K562 (cell line): ENCODE measurements around the gene NLGN4Y. TPM values are rescaled to one million over a fixed set of nuclear protein-coding genes. Genes with fewer than 3 reads are reported as not detected.

ENCODE experiments used
- ATAC-seq: fragments of 200-7000 bp; cut with Tn5 transposase; 3 replicates; pipeline ENCODE4 v1.9.1; 2020; ENCODE audit warnings: moderate library complexity
- BruUV-seq: library from RNA; stranded (reverse); fragments of 400-500 nt; replicated peaks from 2 replicates; lab custom pipeline; 2021; lab: Mats Ljungman, UMichigan
- CTCF ChIA-PET: fragments of 300-600 bp; formaldehyde crosslinking; extraction: SDS; loops from one replicate; lab custom pipeline; 2021; ENCODE audit warnings: low intra/inter-chr PET ratio; lab: Yijun Ruan, JAX
- POLR2A ChIA-PET: fragments of 300-600, 350-650 bp; sonication (Branson Sonifier 250); formaldehyde crosslinking; extraction: SDS; loops from one replicate; lab custom pipeline; 2021; ENCODE audit warnings: antibody characterized with exemption, inconsistent platforms; lab: Yijun Ruan, JAX
- DNase-seq, 4 experiments: peaks; one replicate each; pipeline versions ENCODE4 v3.0.0 to v3.0.0-alpha.2; 2011 to 2018; ENCODE audit warnings: low spot score in 3 of 4, mixed read lengths in 3 of 4; ENCODE audit errors: extremely low read depth in 1 of 4
- FAIRE-seq: peaks from 2 replicates; lab custom pipeline; 2011; peaks lifted over from hg19 to GRCh38; lab: Jason Lieb, UNC
- H2AFZ ChIP-seq: 2 replicates; pipeline ENCODE4 v1.6.0; 2011; ENCODE audit warnings: low read depth, low read length, control low read depth, inconsistent platforms
- H3K27ac ChIP-seq: fragments of 200-600 bp; 3 replicates; pipeline ENCODE4 v1.8.0; 2011; ENCODE audit warnings: low read depth, mild to moderate bottlenecking, control low read depth, inconsistent platforms, low read length, moderate library complexity, mixed read lengths; ENCODE audit errors: extremely low read depth
- H3K27me3 ChIP-seq, 2 experiments: fragments of 300-600 bp in 1 of 2; 2 replicates in 1 of 2; 3 replicates in 1 of 2; pipeline versions ENCODE4 v1.6.0 to v1.8.0; 2011; ENCODE audit warnings: inconsistent platforms in 2 of 2, low read length in 2 of 2, mild to moderate bottlenecking in 1 of 2, mixed read lengths in 1 of 2, moderate library complexity in 1 of 2; ENCODE audit not compliant: control insufficient read depth in 2 of 2, insufficient read depth in 2 of 2
- H3K36me3 ChIP-seq: fragments of 300-600 bp; 3 replicates; pipeline ENCODE4 v1.8.0; 2011; ENCODE audit warnings: mild to moderate bottlenecking, low read length, inconsistent platforms; ENCODE audit not compliant: control insufficient read depth, insufficient read depth
- H3K4me1 ChIP-seq, 2 experiments: fragments of 200-600 bp in 1 of 2; replicated peaks in 1 of 2; 2 replicates in 1 of 2; 3 replicates in 1 of 2; pipeline versions ENCODE4 v1.5.1 to v1.8.0; 2011; ENCODE audit warnings: inconsistent platforms in 2 of 2, low read length in 2 of 2, mild to moderate bottlenecking in 1 of 2, mixed read lengths in 1 of 2, moderate library complexity in 1 of 2; ENCODE audit not compliant: control insufficient read depth in 2 of 2, insufficient read depth in 2 of 2
- H3K4me2 ChIP-seq: 2 replicates; pipeline ENCODE4 v1.6.1; 2011; ENCODE audit warnings: low read length, control low read depth, inconsistent platforms, mixed read lengths; ENCODE audit not compliant: insufficient read depth
- H3K4me3 ChIP-seq: fragments of 200-600 bp; sonication (generic), shearing (Covaris generic); 2 replicates; pipeline ENCODE4 v1.5.1; 2016; ENCODE audit warnings: control low read depth, inconsistent platforms
- H3K79me2 ChIP-seq: fragments of 200-600 bp; 3 replicates; pipeline ENCODE4 v1.8.0; 2011; ENCODE audit warnings: low read length, inconsistent platforms; ENCODE audit not compliant: control insufficient read depth, insufficient read depth
- H3K9ac ChIP-seq, 2 experiments: 2 replicates each; pipeline versions ENCODE4 v1.6.0 to v1.6.1; 2011; ENCODE audit warnings: low read depth in 2 of 2, low read length in 2 of 2, control low read depth in 1 of 2, inconsistent platforms in 1 of 2, mild to moderate bottlenecking in 1 of 2, mixed read lengths in 1 of 2; ENCODE audit not compliant: insufficient read depth in 1 of 2
- H3K9me1 ChIP-seq: one replicate; pipeline ENCODE4 v1.6.0; 2011; ENCODE audit warnings: inconsistent platforms, mild to moderate bottlenecking, low read length, moderate library complexity; ENCODE audit not compliant: control insufficient read depth, insufficient read depth
- H3K9me3 ChIP-seq: replicated peaks from 2 replicates; pipeline ENCODE4 v1.5.1; 2011; ENCODE audit warnings: low read depth, low read length, inconsistent platforms; ENCODE audit not compliant: control insufficient read depth, insufficient read depth
- H4K20me1 ChIP-seq: replicated peaks from 2 replicates; pipeline ENCODE4 v1.6.1; 2011; ENCODE audit warnings: low read length, inconsistent platforms, mixed read lengths; ENCODE audit not compliant: control insufficient read depth, insufficient read depth
- CBX3 ChIP-seq, 2 experiments: IDR thresholded peaks; 1 replicate in 1 of 2; 2 replicates in 1 of 2; pipeline ENCODE4 v1.6.1; 2012; ENCODE audit warnings: inconsistent platforms in 2 of 2, low read length in 2 of 2, borderline replicate concordance in 1 of 2, control low read depth in 1 of 2
- CCAR2 ChIP-seq: fragments of 200-400 bp; formaldehyde crosslinking; IDR thresholded peaks from 2 replicates; pipeline ENCODE4 v1.6.1; 2017; ENCODE audit warnings: mild to moderate bottlenecking, low read depth, low read length
- CTBP1 ChIP-seq: fragments of 450-650 bp; IDR thresholded peaks from 2 replicates; pipeline ENCODE4 v1.6.1; 2016; ENCODE audit warnings: borderline replicate concordance
- GATAD2B ChIP-seq: fragments of 450-650 bp; IDR thresholded peaks from 2 replicates; pipeline ENCODE4 v1.6.1; 2017; ENCODE audit warnings: mild to moderate bottlenecking, borderline replicate concordance
- GTF2A2 ChIP-seq: IDR thresholded peaks from 2 replicates; pipeline ENCODE4 v1.6.1; 2016; ENCODE audit warnings: mild to moderate bottlenecking, missing genetic modification characterization, missing compliant biosample characterization
- JUN ChIP-seq, 2 experiments: sonication (generic) in 1 of 2; formaldehyde crosslinking in 1 of 2; IDR thresholded peaks; 2 replicates each; pipeline versions ENCODE4 v1.6.1 to v1.8.0; 2012 to 2022; ENCODE audit warnings: borderline replicate concordance in 2 of 2, mild to moderate bottlenecking in 2 of 2, improper control_type of control experiment in 1 of 2, low read depth in 1 of 2, low read length in 1 of 2, missing genetic modification reagents in 1 of 2
- MCM3 ChIP-seq: fragments of 450-650 bp; IDR thresholded peaks from 2 replicates; pipeline ENCODE4 v1.6.1; 2016
- OTX1 ChIP-seq: fragments of 450-650 bp; formaldehyde crosslinking; IDR thresholded peaks from 2 replicates; pipeline ENCODE4 v1.4.0; 2022; ENCODE audit warnings: mild to moderate bottlenecking
- RBM14 ChIP-seq: fragments of 200-400 bp; formaldehyde crosslinking; IDR thresholded peaks from 2 replicates; pipeline ENCODE4 v1.6.1; 2018; ENCODE audit warnings: low read depth, mild to moderate bottlenecking, low read length, moderate library complexity, borderline replicate concordance; ENCODE audit not compliant: insufficient read depth
- RUNX1 ChIP-seq: sonication (generic); IDR thresholded peaks from 2 replicates; pipeline ENCODE4 v1.6.1; 2016; ENCODE audit warnings: antibody characterized with exemption, low read depth
- SMARCB1 ChIP-seq: IDR thresholded peaks from 2 replicates; pipeline ENCODE4 v1.6.1; 2011; ENCODE audit warnings: improper control_type of control experiment, low read depth; ENCODE audit not compliant: insufficient read length
- SRSF9 ChIP-seq: fragments of 200-400 bp; formaldehyde crosslinking; IDR thresholded peaks from 2 replicates; pipeline ENCODE4 v1.6.1; 2017; ENCODE audit warnings: low read depth, low read length, borderline replicate concordance
- in situ Hi-C: fragments of 300-500 bp; cut with MboI; formaldehyde crosslinking; loops from 4 replicates; pipeline ENCODE4 v1.15.0; 2018; ENCODE audit warnings: inconsistent platforms, mixed read lengths
- intact Hi-C: fragments of 100-400 bp; cut with micrococcal nuclease; formaldehyde crosslinking; loops from 2 replicates; pipeline ENCODE4 v1.14.2; 2022
- polyA plus RNA-seq, 8 experiments: library from polyadenylated mRNA; depleted of rRNA in 4 of 8; stranded (reverse) in 5 of 8; unstranded in 3 of 8; fragments of >200 nt; fragmentation: Nextera tagmentation in 2 of 8; fragmentation: Illumina TruSeq in 1 of 8; extraction: Ambion mirVana in 2 of 8; extraction: Trizol in 1 of 8; gene quantifications; 2 replicates each; pipeline versions ENCODE4 v1.2.1 to v1.2.3, GENCODE V29; 2011 to 2014; ENCODE audit warnings: inconsistent platforms in 1 of 8, missing spikeins in 1 of 8
- total RNA-seq, 7 experiments: library from RNA; depleted of rRNA in 6 of 7; stranded (reverse); fragments of >200 nt in 6 of 7; fragmentation: Illumina TruSeq in 2 of 7; extraction: Trizol in 2 of 7; gene quantifications; 2 replicates each; pipeline versions ENCODE4 v1.2.1 to v1.2.3, GENCODE V29; 2011 to 2021; ENCODE audit warnings: low replicate concordance in 1 of 7
- TF ChIP-seq, protein P1 (sequence below): IDR thresholded peaks from 2 replicates; pipeline ENCODE4 v1.6.1; 2011; ENCODE audit not compliant: insufficient read length; ENCODE audit errors: extremely low read depth
- TF ChIP-seq, protein P2 (sequence below), 2 experiments: fragments of 450-650 bp; IDR thresholded peaks; 2 replicates each; pipeline ENCODE4 v1.6.1; 2016

The NLGN4Y gene
- total and polyA plus RNA-seq, 9 of the 15 experiments (the other 6 are each of a cell fraction or from before 2014, with no cell fraction given), result not detected

DNA sequence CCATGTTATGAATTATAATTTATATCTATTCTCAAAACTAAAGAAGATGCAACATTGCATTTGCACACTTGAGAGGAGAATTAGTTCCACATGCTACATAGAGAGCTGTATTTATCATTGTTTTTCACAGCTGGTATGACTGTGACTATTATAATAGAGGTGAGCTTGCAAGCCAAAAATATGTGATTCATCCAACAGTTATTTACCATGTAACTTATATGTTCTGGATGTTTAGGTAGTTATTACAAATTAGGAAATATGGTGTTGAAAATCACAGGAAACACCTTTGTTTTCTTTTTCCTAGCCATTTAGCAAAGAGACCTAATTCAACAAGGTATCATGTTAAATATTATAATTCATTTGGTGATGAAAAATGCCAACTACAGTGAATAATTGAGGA, 183.8 kb downstream of the NLGN4Y start:
- ChIA-PET CTCF (no interaction called here), POLR2A (no interaction called here)
- Histone ChIP-seq H2AFZ (no peak overlapping the region), H3K4me1 (no peaks in the 10 kb centered on the region), H3K27ac (no peak overlapping the region), H3K4me2 (no peak overlapping the region), H3K9me1 (no peaks in the 10 kb centered on the region), H4K20me1 (no peaks in the 10 kb centered on the region), H3K27me3 (no peaks in the 10 kb centered on the region), H3K9me3 (no peaks in the 10 kb centered on the region), H3K4me3 (no peak overlapping the region), H3K79me2 (no peaks in the 10 kb centered on the region), H3K36me3 (no peaks in the 10 kb centered on the region), H3K9ac (no peak overlapping the region)
- ATAC-seq (no peak), DNase-seq (no peak), FAIRE-seq (no peak)
- intact Hi-C loops, result no loop called here
- in situ Hi-C loops, result no loop called here
- no peak for TF ChIP-seq GATAD2B
- no peak for TF ChIP-seq OTX1 (CRISPR knock-in tag)
- TF ChIP-seq SRSF9, result no peak
- no peak for TF ChIP-seq CTBP1
- no peak for TF ChIP-seq RUNX1
- TF ChIP-seq RBM14, result no peak
- no peak for TF ChIP-seq CBX3 (IDR thresholded peaks at IDR 0.05; ENCODE audit: borderline replicate concordance in 1 of 2, low read length in 2 of 2)
- no peak for TF ChIP-seq MCM3
- TF ChIP-seq SMARCB1, result no peak
- TF ChIP-seq, protein P1, sequence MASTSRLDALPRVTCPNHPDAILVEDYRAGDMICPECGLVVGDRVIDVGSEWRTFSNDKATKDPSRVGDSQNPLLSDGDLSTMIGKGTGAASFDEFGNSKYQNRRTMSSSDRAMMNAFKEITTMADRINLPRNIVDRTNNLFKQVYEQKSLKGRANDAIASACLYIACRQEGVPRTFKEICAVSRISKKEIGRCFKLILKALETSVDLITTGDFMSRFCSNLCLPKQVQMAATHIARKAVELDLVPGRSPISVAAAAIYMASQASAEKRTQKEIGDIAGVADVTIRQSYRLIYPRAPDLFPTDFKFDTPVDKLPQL, result no peak
- TF ChIP-seq GTF2A2 (tag), result no peak
- TF ChIP-seq, protein P2, sequence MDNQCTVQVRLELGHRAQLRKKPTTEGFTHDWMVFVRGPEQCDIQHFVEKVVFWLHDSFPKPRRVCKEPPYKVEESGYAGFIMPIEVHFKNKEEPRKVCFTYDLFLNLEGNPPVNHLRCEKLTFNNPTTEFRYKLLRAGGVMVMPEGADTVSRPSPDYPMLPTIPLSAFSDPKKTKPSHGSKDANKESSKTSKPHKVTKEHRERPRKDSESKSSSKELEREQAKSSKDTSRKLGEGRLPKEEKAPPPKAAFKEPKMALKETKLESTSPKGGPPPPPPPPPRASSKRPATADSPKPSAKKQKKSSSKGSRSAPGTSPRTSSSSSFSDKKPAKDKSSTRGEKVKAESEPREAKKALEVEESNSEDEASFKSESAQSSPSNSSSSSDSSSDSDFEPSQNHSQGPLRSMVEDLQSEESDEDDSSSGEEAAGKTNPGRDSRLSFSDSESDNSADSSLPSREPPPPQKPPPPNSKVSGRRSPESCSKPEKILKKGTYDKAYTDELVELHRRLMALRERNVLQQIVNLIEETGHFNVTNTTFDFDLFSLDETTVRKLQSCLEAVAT (IDR thresholded peaks at IDR 0.05), result no peak
- no peak for TF ChIP-seq JUN (IDR thresholded peaks at IDR 0.05; ENCODE audit: borderline replicate concordance, low read depth, low read length)
- TF ChIP-seq JUN (CRISPR knock-in tag; IDR thresholded peaks at IDR 0.05; ENCODE audit: borderline replicate concordance), result no peak
- TF ChIP-seq CCAR2, result no peak
- no TSS peak for BruUV-seq
